Measurements from ENCODE around the gene GABBR2. TPM values are rescaled to one million over a fixed set of nuclear protein-coding genes. Genes with fewer than 3 reads are reported as not detected.

The GABBR2 gene
- total RNA-seq, 1 donor from 2014 or later = 116 TPM

- Mint-ChIP-seq H3K4me3 (ENCODE audit: unreplicated experiment) (no peak overlapping the region), H3K4me1 (ENCODE audit: low read depth, unreplicated experiment) (peaks cover 1% of the 10 kb centered on the region), H3K27ac (ENCODE audit: unreplicated experiment) (no peak overlapping the region), H3K36me3 (ENCODE audit: unreplicated experiment) (peaks cover 4% of the 10 kb centered on the region), H3K27me3 (ENCODE audit: unreplicated experiment) (peaks cover 1% of the 10 kb centered on the region), H3K9me3 (ENCODE audit: unreplicated experiment) (peaks cover 1% of the 10 kb centered on the region)
- TF ChIP-seq, protein P1, sequence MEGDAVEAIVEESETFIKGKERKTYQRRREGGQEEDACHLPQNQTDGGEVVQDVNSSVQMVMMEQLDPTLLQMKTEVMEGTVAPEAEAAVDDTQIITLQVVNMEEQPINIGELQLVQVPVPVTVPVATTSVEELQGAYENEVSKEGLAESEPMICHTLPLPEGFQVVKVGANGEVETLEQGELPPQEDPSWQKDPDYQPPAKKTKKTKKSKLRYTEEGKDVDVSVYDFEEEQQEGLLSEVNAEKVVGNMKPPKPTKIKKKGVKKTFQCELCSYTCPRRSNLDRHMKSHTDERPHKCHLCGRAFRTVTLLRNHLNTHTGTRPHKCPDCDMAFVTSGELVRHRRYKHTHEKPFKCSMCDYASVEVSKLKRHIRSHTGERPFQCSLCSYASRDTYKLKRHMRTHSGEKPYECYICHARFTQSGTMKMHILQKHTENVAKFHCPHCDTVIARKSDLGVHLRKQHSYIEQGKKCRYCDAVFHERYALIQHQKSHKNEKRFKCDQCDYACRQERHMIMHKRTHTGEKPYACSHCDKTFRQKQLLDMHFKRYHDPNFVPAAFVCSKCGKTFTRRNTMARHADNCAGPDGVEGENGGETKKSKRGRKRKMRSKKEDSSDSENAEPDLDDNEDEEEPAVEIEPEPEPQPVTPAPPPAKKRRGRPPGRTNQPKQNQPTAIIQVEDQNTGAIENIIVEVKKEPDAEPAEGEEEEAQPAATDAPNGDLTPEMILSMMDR (IDR thresholded peaks at IDR 0.05; ENCODE audit: partially characterized antibody, unreplicated experiment) = no peak
- no peak for DNase-seq
These were observed 23.4 kb upstream of the GABBR2 start for GRCh38 chr9:98732091-98732490.

- no peak overlapping the region for H3K27ac Mint-ChIP-seq (ENCODE audit: unreplicated experiment)
- no peak overlapping the region for H3K4me3 Mint-ChIP-seq (ENCODE audit: unreplicated experiment)
- TF ChIP-seq, protein P1 (IDR thresholded peaks at IDR 0.05; ENCODE audit: partially characterized antibody, unreplicated experiment) = no peak
- peaks cover under 1% of the 10 kb centered on the region for H3K9me3 Mint-ChIP-seq (ENCODE audit: unreplicated experiment)
- H3K4me1 Mint-ChIP-seq (ENCODE audit: low read depth, unreplicated experiment) = peaks cover 7% of the 10 kb centered on the region
- DNase-seq = no peak
- peaks cover 1% of the 10 kb centered on the region for H3K27me3 Mint-ChIP-seq (ENCODE audit: unreplicated experiment)
- H3K36me3 Mint-ChIP-seq (ENCODE audit: unreplicated experiment) = peaks cover 4% of the 10 kb centered on the region
These were observed 22.1 kb upstream of the GABBR2 start for GRCh38 chr9:98730871-98731270.

GRCh38 chr9:98728500-98728899, 19.8 kb upstream of the GABBR2 start:
- TF ChIP-seq, protein P1 (IDR thresholded peaks at IDR 0.05; ENCODE audit: partially characterized antibody, unreplicated experiment) = no peak
- no peaks in the 10 kb centered on the region for H3K9me3 Mint-ChIP-seq (ENCODE audit: unreplicated experiment)
- H3K4me1 Mint-ChIP-seq (ENCODE audit: low read depth, unreplicated experiment) = peaks cover 7% of the 10 kb centered on the region
- H3K36me3 Mint-ChIP-seq (ENCODE audit: unreplicated experiment) = peaks cover 9% of the 10 kb centered on the region
- no peak overlapping the region for H3K27ac Mint-ChIP-seq (ENCODE audit: unreplicated experiment)
- no peak for DNase-seq
- no peak overlapping the region for H3K4me3 Mint-ChIP-seq (ENCODE audit: unreplicated experiment)
- peaks cover 1% of the 10 kb centered on the region for H3K27me3 Mint-ChIP-seq (ENCODE audit: unreplicated experiment)

GRCh38 chr9:98727428-98727827, 18.7 kb upstream of the GABBR2 start:
- Mint-ChIP-seq H3K36me3 (ENCODE audit: unreplicated experiment) (peaks cover 13% of the 10 kb centered on the region), H3K27ac (ENCODE audit: unreplicated experiment) (no peak overlapping the region), H3K4me1 (ENCODE audit: low read depth, unreplicated experiment) (peaks cover 7% of the 10 kb centered on the region), H3K27me3 (ENCODE audit: unreplicated experiment) (no peaks in the 10 kb centered on the region), H3K9me3 (ENCODE audit: unreplicated experiment) (peaks cover 4% of the 10 kb centered on the region), H3K4me3 (ENCODE audit: unreplicated experiment) (no peak overlapping the region)
- TF ChIP-seq, protein P1 (IDR thresholded peaks at IDR 0.05; ENCODE audit: partially characterized antibody, unreplicated experiment) = no peak
- no peak for DNase-seq

- H3K36me3 Mint-ChIP-seq (ENCODE audit: unreplicated experiment) = peaks cover 13% of the 10 kb centered on the region
- TF ChIP-seq, protein P1 (IDR thresholded peaks at IDR 0.05; ENCODE audit: partially characterized antibody, unreplicated experiment) = no peak
These were observed 18.0 kb upstream of the GABBR2 start for GRCh38 chr9:98726735-98727134.

More at GRCh38 chr9:98726735-98727134, 18.0 kb upstream of the GABBR2 start:
- H3K27ac Mint-ChIP-seq (ENCODE audit: unreplicated experiment) = no peak overlapping the region
- DNase-seq = no peak
- no peak overlapping the region for H3K4me3 Mint-ChIP-seq (ENCODE audit: unreplicated experiment)
- peaks cover 4% of the 10 kb centered on the region for H3K9me3 Mint-ChIP-seq (ENCODE audit: unreplicated experiment)
- peaks cover 2% of the 10 kb centered on the region for H3K27me3 Mint-ChIP-seq (ENCODE audit: unreplicated experiment)
- H3K4me1 Mint-ChIP-seq (ENCODE audit: low read depth, unreplicated experiment) = peaks cover 7% of the 10 kb centered on the region
